ENCODE results near the gene ALK.
"Not testable (repeated sequence)": the region's sequence is repeated elsewhere in the genome, so short reads cannot be mapped to it uniquely, and the experiment has no call there.

The ALK gene

GRCh38 chr2:29753671-29754444, 167.5 kb downstream of the ALK start:
- FAIRE-seq: no peak

GRCh38 chr2:29751390-29751789, 170.0 kb downstream of the ALK start:
- FAIRE-seq: no peak

GRCh38 chr2:29750463-29750862, 170.9 kb downstream of the ALK start:
- not testable (repeated sequence) for FAIRE-seq

GRCh38 chr2:29749843-29750242, 171.5 kb downstream of the ALK start:
- no peak for FAIRE-seq

GRCh38 chr2:29749041-29749440, 172.3 kb downstream of the ALK start:
- FAIRE-seq: no peak

GRCh38 chr2:29747786-29748470, 173.5 kb downstream of the ALK start:
- no peak for FAIRE-seq

GRCh38 chr2:29744976-29745375, 176.4 kb downstream of the ALK start:
- no peak for FAIRE-seq

GRCh38 chr2:29743516-29743915, 177.9 kb downstream of the ALK start:
- no peak for FAIRE-seq

- no peak for FAIRE-seq
Observed at GRCh38 chr2:29742656-29743055, 178.7 kb downstream of the ALK start.

GRCh38 chr2:29741132-29741531, 180.3 kb downstream of the ALK start:
- no peak for FAIRE-seq

GRCh38 chr2:29733965-29734364, 187.4 kb downstream of the ALK start:
- FAIRE-seq: no peak

GRCh38 chr2:29733213-29733612, 188.2 kb downstream of the ALK start:
- FAIRE-seq: no peak

- no peak for FAIRE-seq
Observed at GRCh38 chr2:29731948-29732347, 189.4 kb downstream of the ALK start.

- FAIRE-seq: no peak
Observed at GRCh38 chr2:29729932-29730331, 191.5 kb downstream of the ALK start.

- no peak for FAIRE-seq
Observed at GRCh38 chr2:29729401-29729800, 192.0 kb downstream of the ALK start.

- no peak for FAIRE-seq
Observed at GRCh38 chr2:29726976-29727375, 194.4 kb downstream of the ALK start.

GRCh38 chr2:29725610-29726009, 195.8 kb downstream of the ALK start:
- no peak for FAIRE-seq

- FAIRE-seq: no peak
Observed at GRCh38 chr2:29724282-29724681, 197.1 kb downstream of the ALK start.

- FAIRE-seq: no peak
Observed at GRCh38 chr2:29723255-29724001, 198.0 kb downstream of the ALK start.

GRCh38 chr2:29719639-29720038, 201.7 kb downstream of the ALK start:
- FAIRE-seq: no peak

- no peak for FAIRE-seq
Observed at GRCh38 chr2:29718076-29718686, 203.2 kb downstream of the ALK start.

- no peak for FAIRE-seq
Observed at GRCh38 chr2:29715655-29716054, 205.7 kb downstream of the ALK start.

- no peak for FAIRE-seq
Observed at GRCh38 chr2:29714333-29714732, 207.1 kb downstream of the ALK start.

All from A204.1 (cell line).